K562 (cell line): Measurements from ENCODE around the gene OSBPL3. TPM values are rescaled to one million over a fixed set of nuclear protein-coding genes. Genes with fewer than 3 reads are reported as not detected.

Experiments used
- ADNP ChIP-seq: fragments of 200-800 bp; sonication (Bioruptor generic); IDR thresholded peaks from 2 replicates; pipeline ENCODE4 v1.6.1; 2016; ENCODE audit warnings: missing genetic modification characterization, missing compliant biosample characterization
- BACH1 ChIP-seq: fragments of 200-800 bp; sonication (Bioruptor generic); IDR thresholded peaks from 2 replicates; pipeline ENCODE4 v1.6.1; 2016; ENCODE audit warnings: missing genetic modification characterization, missing compliant biosample characterization
- BRD4 ChIP-seq: fragments of 200-600 bp; sonication (generic); IDR thresholded peaks from 2 replicates; pipeline ENCODE4 v1.6.1; 2017; ENCODE audit warnings: inconsistent platforms
- ETS2 ChIP-seq: IDR thresholded peaks from 2 replicates; pipeline ENCODE4 v1.6.1; 2016; ENCODE audit warnings: borderline replicate concordance, missing genetic modification characterization, mild to moderate bottlenecking, moderate library complexity, missing compliant biosample characterization; ENCODE audit not compliant: poor library complexity, severe bottlenecking
- FIP1L1 ChIP-seq: fragments of 200-400 bp; formaldehyde crosslinking; IDR thresholded peaks from 2 replicates; pipeline ENCODE4 v1.6.1; 2018; ENCODE audit warnings: mild to moderate bottlenecking, low read depth, low read length; ENCODE audit not compliant: poor library complexity, severe bottlenecking
- GABPA ChIP-seq: fragments of 200-800 bp; sonication (Bioruptor generic); conservative IDR thresholded peaks from 2 replicates; pipeline ENCODE4 v1.6.1; 2016; ENCODE audit warnings: low read depth, missing genetic modification characterization, missing compliant biosample characterization
- JUN ChIP-seq, 2 experiments: sonication (generic) in 1 of 2; formaldehyde crosslinking in 1 of 2; IDR thresholded peaks; 2 replicates each; pipeline versions ENCODE4 v1.6.1 to v1.8.0; 2012 to 2022; ENCODE audit warnings: borderline replicate concordance in 2 of 2, mild to moderate bottlenecking in 2 of 2, improper control_type of control experiment in 1 of 2, low read depth in 1 of 2, low read length in 1 of 2, missing genetic modification reagents in 1 of 2
- MEF2A ChIP-seq: IDR thresholded peaks from 2 replicates; pipeline ENCODE4 v1.6.1; 2011; ENCODE audit warnings: low read depth, mild to moderate bottlenecking, low read length, moderate library complexity; ENCODE audit not compliant: control insufficient read depth
- PHTF2 ChIP-seq: fragments of 250-450 bp; sonication (Bioruptor Pico); IDR thresholded peaks from 2 replicates; pipeline ENCODE4 v1.5.0; 2021; ENCODE audit warnings: mild to moderate bottlenecking
- POLR2B ChIP-seq: fragments of 450-650 bp; IDR thresholded peaks from 2 replicates; pipeline ENCODE4 v1.6.1; 2018; ENCODE audit warnings: low read depth; ENCODE audit not compliant: partially characterized antibody
- POLR2H ChIP-seq: IDR thresholded peaks from 2 replicates; pipeline ENCODE4 v1.6.1; 2016; ENCODE audit warnings: missing genetic modification characterization, low read depth, mild to moderate bottlenecking, control low read depth, missing compliant biosample characterization, moderate library complexity
- RBM14 ChIP-seq: fragments of 200-400 bp; formaldehyde crosslinking; IDR thresholded peaks from 2 replicates; pipeline ENCODE4 v1.6.1; 2018; ENCODE audit warnings: low read depth, mild to moderate bottlenecking, low read length, moderate library complexity, borderline replicate concordance; ENCODE audit not compliant: insufficient read depth
- RBM34 ChIP-seq: fragments of 200-400 bp; formaldehyde crosslinking; IDR thresholded peaks from 2 replicates; pipeline ENCODE4 v1.6.1; 2018; ENCODE audit warnings: low read length, borderline replicate concordance; ENCODE audit not compliant: insufficient read depth
- SIN3A ChIP-seq, 2 experiments: fragments of 150-350 bp in 1 of 2; IDR thresholded peaks; 2 replicates each; pipeline ENCODE4 v1.6.1; 2011 to 2016; ENCODE audit warnings: borderline replicate concordance in 2 of 2, low read depth in 2 of 2, low read length in 2 of 2, mild to moderate bottlenecking in 2 of 2, moderate library complexity in 2 of 2; ENCODE audit not compliant: control insufficient read depth in 1 of 2
- ZBTB8A ChIP-seq: fragments of 450-650 bp; IDR thresholded peaks from 2 replicates; pipeline ENCODE4 v1.6.1; 2018; ENCODE audit warnings: mild to moderate bottlenecking, moderate library complexity; ENCODE audit not compliant: partially characterized antibody
- ZKSCAN3 ChIP-seq: fragments of 250-450 bp; sonication (Bioruptor Pico); IDR thresholded peaks from 2 replicates; pipeline ENCODE4 v1.4.0; 2020
- ZKSCAN8 ChIP-seq: fragments of 200-800 bp; sonication (Bioruptor generic); IDR thresholded peaks from 2 replicates; pipeline ENCODE4 v1.6.1; 2016; ENCODE audit warnings: missing genetic modification characterization, missing compliant biosample characterization
- ZNF561 ChIP-seq: fragments of 450-650 bp; formaldehyde crosslinking; conservative IDR thresholded peaks from 2 replicates; pipeline ENCODE4 v1.4.0; 2020; ENCODE audit warnings: mild to moderate bottlenecking, moderate library complexity
- ZNF592 ChIP-seq: fragments of 450-650 bp; IDR thresholded peaks from 2 replicates; pipeline ENCODE4 v1.6.1; 2017; ENCODE audit warnings: antibody characterized with exemption, mild to moderate bottlenecking
- ZNF639 ChIP-seq, 2 experiments: fragments of 200-800 bp in 1 of 2; sonication (Bioruptor generic) in 1 of 2; sonication (generic) in 1 of 2; formaldehyde crosslinking in 1 of 2; IDR thresholded peaks in 1 of 2; conservative IDR thresholded peaks in 1 of 2; 2 replicates each; pipeline versions ENCODE4 v1.5.0 to v1.6.1; 2016 to 2020; ENCODE audit warnings: missing compliant biosample characterization in 1 of 2, missing genetic modification characterization in 1 of 2, missing genetic modification reagents in 1 of 2
- polyA plus RNA-seq, 8 experiments: library from polyadenylated mRNA; depleted of rRNA in 4 of 8; stranded (reverse) in 5 of 8; unstranded in 3 of 8; fragments of >200 nt; fragmentation: Nextera tagmentation in 2 of 8; fragmentation: Illumina TruSeq in 1 of 8; extraction: Ambion mirVana in 2 of 8; extraction: Trizol in 1 of 8; gene quantifications; 2 replicates each; pipeline versions ENCODE4 v1.2.1 to v1.2.3, GENCODE V29; 2011 to 2014; ENCODE audit warnings: inconsistent platforms in 1 of 8, missing spikeins in 1 of 8
- total RNA-seq, 7 experiments: library from RNA; depleted of rRNA in 6 of 7; stranded (reverse); fragments of >200 nt in 6 of 7; fragmentation: Illumina TruSeq in 2 of 7; extraction: Trizol in 2 of 7; gene quantifications; 2 replicates each; pipeline versions ENCODE4 v1.2.1 to v1.2.3, GENCODE V29; 2011 to 2021; ENCODE audit warnings: low replicate concordance in 1 of 7
- TF ChIP-seq, protein P1 (sequence below): fragments of 250-450 bp; sonication (Bioruptor Pico); IDR thresholded peaks from 2 replicates; pipeline ENCODE4 v1.8.0; 2021; ENCODE audit warnings: moderate library complexity, mild to moderate bottlenecking, inconsistent platforms

OSBPL3 gene
- total and polyA plus RNA-seq, 9 of the 15 experiments (the other 6 are each of a cell fraction or from before 2014, with no cell fraction given), result 4.8 to 37.2 (median 26.5) TPM

DNA sequence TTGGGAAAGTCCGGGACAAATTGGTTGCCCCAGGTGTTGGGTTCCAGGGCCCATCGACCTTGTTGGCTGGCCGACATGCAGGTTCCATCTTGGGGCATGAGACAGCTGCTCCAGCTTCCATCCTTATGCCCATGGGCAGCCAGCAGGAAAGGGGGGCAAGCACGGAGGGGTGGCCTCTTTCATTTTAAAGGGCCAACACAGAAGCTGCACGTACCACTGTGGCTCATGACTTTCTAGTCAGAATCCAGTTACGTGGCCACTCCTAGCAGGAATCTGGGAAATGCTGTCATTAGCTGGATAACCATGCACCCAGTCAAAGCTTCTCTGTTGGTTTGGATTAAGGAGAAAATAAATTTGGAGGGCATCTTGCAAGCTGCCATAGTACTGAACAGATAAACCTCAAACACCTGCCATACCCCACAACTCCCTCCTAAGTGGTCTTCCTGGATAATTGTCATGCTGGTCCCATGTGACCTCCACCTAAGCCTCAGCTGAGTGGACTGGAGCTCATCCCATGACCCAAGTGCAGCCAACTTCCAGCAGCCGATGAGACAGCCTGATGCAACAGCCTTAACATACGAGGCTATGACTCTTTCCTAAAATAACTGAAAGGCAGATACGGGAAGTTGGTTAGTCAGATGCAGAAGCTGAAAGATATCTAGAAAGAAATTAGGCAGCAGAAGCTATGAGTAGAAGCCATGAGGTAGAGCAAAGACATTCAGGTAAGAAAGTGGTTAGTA is 201.3 kb downstream of the OSBPL3 start (continued):
- TF ChIP-seq, protein P1, sequence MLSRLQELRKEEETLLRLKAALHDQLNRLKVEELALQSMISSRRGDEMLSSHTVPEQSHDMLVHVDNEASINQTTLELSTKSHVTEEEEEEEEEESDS, result no peak
- TF ChIP-seq JUN (IDR thresholded peaks at IDR 0.05; ENCODE audit: borderline replicate concordance, low read depth, low read length) (peak; percentile 78), JUN (CRISPR knock-in tag; IDR thresholded peaks at IDR 0.05; ENCODE audit: borderline replicate concordance) (no peak), ZKSCAN8 (no peak), FIP1L1 (no peak), SIN3A (IDR thresholded peaks at IDR 0.05; ENCODE audit: borderline replicate concordance in 2 of 2, control insufficient read depth in 1 of 2, low read depth in 2 of 2, low read length in 2 of 2) (no peak), BACH1 (tag) (peak; percentile 88), ETS2 (peak; percentile 48), MEF2A (peak; percentile 79), PHTF2 (CRISPR knock-in tag) (no peak), ZNF639 (CRISPR knock-in tag; conservative IDR thresholded peaks at IDR 0.05 in 1 of 2, IDR thresholded peaks at IDR 0.05 in 1 of 2) (peak in 1 of 2 experiments; percentile 26; a peak in 1 of 4 replicates), ZNF561 (CRISPR knock-in tag) (peak; percentile 68; the same call in 1 of the 2 replicates), GABPA (peak; percentile 39), ZKSCAN3 (CRISPR knock-in tag) (no peak), ZBTB8A (no peak), POLR2B (no peak), BRD4 (no peak), ZNF592 (peak; percentile 80), ADNP (no peak), RBM34 (no peak), POLR2H (tag) (peak; percentile 88), RBM14 (no peak)
